Measurements from ENCODE around the gene USH2A.
"Not testable (repeated sequence)": the region's sequence is repeated elsewhere in the genome, so short reads cannot be mapped to it uniquely, and the experiment has no call there.

Gene USH2A

GRCh38 chr1:216390956-216391355, 32.3 kb downstream of the USH2A start:
- DNase-seq: no peak

- no peak for DNase-seq
Measured at GRCh38 chr1:216389774-216390173, 33.5 kb downstream of the USH2A start.

GRCh38 chr1:216388558-216388957, 34.7 kb downstream of the USH2A start:
- DNase-seq: no peak

- DNase-seq: no peak
Measured at GRCh38 chr1:216387782-216388181, 35.5 kb downstream of the USH2A start.

- DNase-seq: no peak
Measured at GRCh38 chr1:216379441-216379840, 43.8 kb downstream of the USH2A start.

- no peak for DNase-seq
Measured at GRCh38 chr1:216368249-216368648, 55.0 kb downstream of the USH2A start.

- no peak for DNase-seq
Measured at GRCh38 chr1:216366979-216367378, 56.3 kb downstream of the USH2A start.

- no peak for DNase-seq
Measured at GRCh38 chr1:216356945-216357344, 66.3 kb downstream of the USH2A start.

GRCh38 chr1:216350186-216350585, 73.1 kb downstream of the USH2A start:
- no peak for DNase-seq

- DNase-seq: no peak
Measured at GRCh38 chr1:216346526-216346925, 76.7 kb downstream of the USH2A start.

- DNase-seq: not testable (repeated sequence)
Measured at GRCh38 chr1:216340542-216340941, 82.7 kb downstream of the USH2A start.

GRCh38 chr1:216332462-216332861, 90.8 kb downstream of the USH2A start:
- no peak for DNase-seq

GRCh38 chr1:216332003-216332402, 91.2 kb downstream of the USH2A start:
- DNase-seq: no peak

GRCh38 chr1:216331211-216331610, 92.0 kb downstream of the USH2A start:
- DNase-seq: no peak

- no peak for DNase-seq
Measured at GRCh38 chr1:216330262-216330661, 93.0 kb downstream of the USH2A start.

GRCh38 chr1:216325946-216326345, 97.3 kb downstream of the USH2A start:
- no peak for DNase-seq

- DNase-seq: no peak
Measured at GRCh38 chr1:216325336-216325735, 97.9 kb downstream of the USH2A start.

GRCh38 chr1:216323344-216323743, 99.9 kb downstream of the USH2A start:
- DNase-seq: no peak

GRCh38 chr1:216314379-216315095, 108.7 kb downstream of the USH2A start:
- DNase-seq: no peak

GRCh38 chr1:216310776-216311175, 112.5 kb downstream of the USH2A start:
- peak in 1 of 14 donors; percentile 3 for DNase-seq

- no peak for DNase-seq
Measured at GRCh38 chr1:216306830-216307229, 116.4 kb downstream of the USH2A start.

- DNase-seq: no peak
Measured at GRCh38 chr1:216303690-216304089, 119.6 kb downstream of the USH2A start.

- no peak for DNase-seq
Measured at GRCh38 chr1:216293683-216294082, 129.6 kb downstream of the USH2A start.

GRCh38 chr1:216290074-216290473, 133.2 kb downstream of the USH2A start:
- no peak for DNase-seq

GRCh38 chr1:216285052-216285451, 138.2 kb downstream of the USH2A start:
- DNase-seq: no peak

Data from C1 segment of cervical spinal cord (tissue), 14 donors.